HepG2 (cell line): ENCODE measurements around the gene C1QC.

Experiments
- SMC3 ChIP-seq: IDR thresholded peaks from 2 replicates; pipeline ENCODE4 v1.6.1; 2011; ENCODE audit warnings: low read length, improper control_type of control experiment
- ZBTB1 ChIP-seq: sonication (generic); formaldehyde crosslinking; IDR thresholded peaks from 2 replicates; pipeline ENCODE4 v1.4.0; 2020; ENCODE audit warnings: missing genetic modification reagents, borderline replicate concordance
- ZBTB3 ChIP-seq: sonication (generic); formaldehyde crosslinking; IDR thresholded peaks from 2 replicates; pipeline ENCODE4 v1.4.0; 2020; ENCODE audit warnings: low read depth, mild to moderate bottlenecking, moderate library complexity, missing genetic modification reagents, borderline replicate concordance
- ZNF274 ChIP-seq: sonication (generic); formaldehyde crosslinking; IDR thresholded peaks from 2 replicates; pipeline ENCODE4 v1.5.1; 2020; ENCODE audit warnings: mild to moderate bottlenecking, missing genetic modification reagents
- ZNF354B ChIP-seq: sonication (generic); formaldehyde crosslinking; IDR thresholded peaks from 2 replicates; pipeline ENCODE4 v1.8.0; 2022; ENCODE audit warnings: mild to moderate bottlenecking, missing genetic modification reagents
- TF ChIP-seq, protein P1 (sequence below): sonication (generic); formaldehyde crosslinking; IDR thresholded peaks from 2 replicates; pipeline ENCODE4 v1.8.0; 2022; ENCODE audit warnings: missing genetic modification reagents, mild to moderate bottlenecking, borderline replicate concordance
- TF ChIP-seq, protein P2 (sequence below): sonication (generic); formaldehyde crosslinking; IDR thresholded peaks from 2 replicates; pipeline ENCODE4 v1.4.0; 2020; ENCODE audit warnings: missing genetic modification reagents

GRCh38 chr1:22645931-22646330 is 2.5 kb downstream of the C1QC start:
- TF ChIP-seq ZBTB1 (CRISPR knock-in tag) (no peak), SMC3 (no peak), ZBTB3 (no peak), ZNF354B (CRISPR knock-in tag) (no peak), ZNF274 (CRISPR knock-in tag) (no peak)
- TF ChIP-seq, protein P1, sequence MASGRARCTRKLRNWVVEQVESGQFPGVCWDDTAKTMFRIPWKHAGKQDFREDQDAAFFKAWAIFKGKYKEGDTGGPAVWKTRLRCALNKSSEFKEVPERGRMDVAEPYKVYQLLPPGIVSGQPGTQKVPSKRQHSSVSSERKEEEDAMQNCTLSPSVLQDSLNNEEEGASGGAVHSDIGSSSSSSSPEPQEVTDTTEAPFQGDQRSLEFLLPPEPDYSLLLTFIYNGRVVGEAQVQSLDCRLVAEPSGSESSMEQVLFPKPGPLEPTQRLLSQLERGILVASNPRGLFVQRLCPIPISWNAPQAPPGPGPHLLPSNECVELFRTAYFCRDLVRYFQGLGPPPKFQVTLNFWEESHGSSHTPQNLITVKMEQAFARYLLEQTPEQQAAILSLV (CRISPR knock-in tag), result no peak
- TF ChIP-seq, protein P2, sequence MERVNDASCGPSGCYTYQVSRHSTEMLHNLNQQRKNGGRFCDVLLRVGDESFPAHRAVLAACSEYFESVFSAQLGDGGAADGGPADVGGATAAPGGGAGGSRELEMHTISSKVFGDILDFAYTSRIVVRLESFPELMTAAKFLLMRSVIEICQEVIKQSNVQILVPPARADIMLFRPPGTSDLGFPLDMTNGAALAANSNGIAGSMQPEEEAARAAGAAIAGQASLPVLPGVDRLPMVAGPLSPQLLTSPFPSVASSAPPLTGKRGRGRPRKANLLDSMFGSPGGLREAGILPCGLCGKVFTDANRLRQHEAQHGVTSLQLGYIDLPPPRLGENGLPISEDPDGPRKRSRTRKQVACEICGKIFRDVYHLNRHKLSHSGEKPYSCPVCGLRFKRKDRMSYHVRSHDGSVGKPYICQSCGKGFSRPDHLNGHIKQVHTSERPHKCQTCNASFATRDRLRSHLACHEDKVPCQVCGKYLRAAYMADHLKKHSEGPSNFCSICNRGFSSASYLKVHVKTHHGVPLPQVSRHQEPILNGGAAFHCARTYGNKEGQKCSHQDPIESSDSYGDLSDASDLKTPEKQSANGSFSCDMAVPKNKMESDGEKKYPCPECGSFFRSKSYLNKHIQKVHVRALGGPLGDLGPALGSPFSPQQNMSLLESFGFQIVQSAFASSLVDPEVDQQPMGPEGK (CRISPR knock-in tag), result no peak
